OCI-LY1 (cell line): ENCODE data around the gene CASP9.

Experiments
- EZH2 ChIP-seq: fragments of 200-600 bp; sonication (generic), shearing (Covaris generic); IDR thresholded peaks from 2 replicates; pipeline ENCODE4 v1.8.0; 2017; ENCODE audit warnings: borderline replicate concordance, mixed run types, mild to moderate bottlenecking, antibody characterized with exemption, low read length, moderate library complexity, mixed read lengths
- TF ChIP-seq, protein P1 (sequence below): fragments of 200-600 bp; sonication (generic), shearing (Covaris generic); IDR thresholded peaks from 2 replicates; pipeline ENCODE4 v1.5.1; 2017; ENCODE audit warnings: mild to moderate bottlenecking, antibody characterized with exemption, low read length, moderate library complexity, mixed read lengths

DNA sequence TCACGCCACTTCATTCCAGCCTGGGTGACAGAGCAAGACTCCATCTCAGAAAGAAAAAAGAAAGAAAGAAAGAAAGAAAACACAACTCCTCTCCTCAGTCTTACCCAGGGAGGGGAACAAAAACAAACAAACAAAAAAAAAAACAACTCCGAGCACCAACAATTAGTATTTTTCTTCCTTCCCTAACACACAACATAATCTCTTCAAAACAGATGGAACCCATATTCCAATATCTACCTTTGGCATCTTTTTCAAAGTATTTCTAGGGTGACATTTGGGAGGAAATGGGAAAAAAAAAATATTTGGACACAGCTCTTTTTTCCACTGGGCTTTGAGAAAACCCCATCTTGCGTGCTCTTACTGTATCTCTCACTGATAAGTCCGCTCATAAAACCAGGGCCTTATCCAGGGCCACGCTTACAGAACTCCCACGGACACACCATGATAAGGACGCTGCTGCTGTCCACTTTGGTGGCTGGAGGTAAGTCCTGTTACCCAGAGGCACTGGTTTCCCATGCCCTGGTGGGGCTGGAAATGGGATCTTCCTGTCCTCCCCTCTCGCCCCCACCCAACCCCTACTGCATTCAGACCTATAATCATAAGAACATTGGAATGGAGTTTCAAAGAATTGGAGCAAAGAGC is 67.6 kb downstream of the CASP9 start, which contains the start of gene CELA2A:
- TF ChIP-seq, protein P1, sequence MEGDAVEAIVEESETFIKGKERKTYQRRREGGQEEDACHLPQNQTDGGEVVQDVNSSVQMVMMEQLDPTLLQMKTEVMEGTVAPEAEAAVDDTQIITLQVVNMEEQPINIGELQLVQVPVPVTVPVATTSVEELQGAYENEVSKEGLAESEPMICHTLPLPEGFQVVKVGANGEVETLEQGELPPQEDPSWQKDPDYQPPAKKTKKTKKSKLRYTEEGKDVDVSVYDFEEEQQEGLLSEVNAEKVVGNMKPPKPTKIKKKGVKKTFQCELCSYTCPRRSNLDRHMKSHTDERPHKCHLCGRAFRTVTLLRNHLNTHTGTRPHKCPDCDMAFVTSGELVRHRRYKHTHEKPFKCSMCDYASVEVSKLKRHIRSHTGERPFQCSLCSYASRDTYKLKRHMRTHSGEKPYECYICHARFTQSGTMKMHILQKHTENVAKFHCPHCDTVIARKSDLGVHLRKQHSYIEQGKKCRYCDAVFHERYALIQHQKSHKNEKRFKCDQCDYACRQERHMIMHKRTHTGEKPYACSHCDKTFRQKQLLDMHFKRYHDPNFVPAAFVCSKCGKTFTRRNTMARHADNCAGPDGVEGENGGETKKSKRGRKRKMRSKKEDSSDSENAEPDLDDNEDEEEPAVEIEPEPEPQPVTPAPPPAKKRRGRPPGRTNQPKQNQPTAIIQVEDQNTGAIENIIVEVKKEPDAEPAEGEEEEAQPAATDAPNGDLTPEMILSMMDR, result no peak
- TF ChIP-seq EZH2, result no peak
